Measurements from ENCODE around the gene SGTB.

GRCh38 chr5:65749956-65750355, 28.0 kb upstream of the SGTB start:
- TF ChIP-seq CTCF (IDR thresholded peaks at IDR 0.05) (no peak), ZFX (IDR thresholded peaks at IDR 0.05; ENCODE audit: borderline replicate concordance) (no peak)

Data from 22Rv1 (cell line).